Esophagus squamous epithelium (tissue), 5 donors: ENCODE measurements around the gene TMEM14B. TPM values are rescaled to one million over a fixed set of nuclear protein-coding genes. Genes with fewer than 3 reads are reported as not detected.

Experiments
- DNase-seq: peaks from one replicate; lab custom pipeline; 2025; lab: John Stamatoyannopoulos, UW
- H3K27ac ChIP-seq, 4 donors: fragments of 200-600 bp; sonication (generic); one replicate each; pipeline ENCODE4 v1.5.1; 2016 to 2019; ENCODE audit warnings: mild to moderate bottlenecking in 1 of 4
- H3K27me3 ChIP-seq, 4 donors: fragments of 200-600 bp; sonication (generic); 1 replicate in 3 of 4; 2 replicates in 1 of 4; pipeline versions ENCODE4 v1.5.1 to v1.6.0; 2017 to 2021; ENCODE audit warnings: antibody characterized with exemption in 1 of 4
- H3K36me3 ChIP-seq, 3 donors: fragments of 200-600 bp; sonication (generic); one replicate each; pipeline ENCODE4 v1.5.1; 2016 to 2019
- H3K4me1 ChIP-seq, 3 donors: fragments of 200-600 bp; sonication (generic); one replicate each; pipeline ENCODE4 v1.5.1; 2017 to 2019
- H3K4me3 ChIP-seq, 4 donors: fragments of 200-600 bp; sonication (generic); 1 replicate in 3 of 4; 2 replicates in 1 of 4; pipeline ENCODE4 v1.5.1; 2016 to 2019; ENCODE audit warnings: mild to moderate bottlenecking in 2 of 4, moderate library complexity in 1 of 4
- H3K9me3 ChIP-seq, 3 donors: fragments of 200-600 bp; sonication (generic); one replicate each; pipeline ENCODE4 v1.5.1; 2016 to 2019
- CTCF ChIP-seq, 6 experiments: fragments of 450-650 bp in 4 of 6; fragments of 200-600 bp in 2 of 6; sonication (generic) in 2 of 6; IDR thresholded peaks; one replicate each; pipeline ENCODE4 v1.5.1; 2016 to 2019; ENCODE audit warnings: antibody characterized with exemption in 6 of 6, mild to moderate bottlenecking in 4 of 6, moderate library complexity in 4 of 6
- POLR2A ChIP-seq, 4 donors: fragments of 450-650 bp; IDR thresholded peaks; one replicate each; pipeline ENCODE4 v1.6.1; 2017; ENCODE audit warnings: antibody characterized with exemption in 4 of 4, mild to moderate bottlenecking in 4 of 4, moderate library complexity in 3 of 4
- WGBS, 2 donors: methylation state at CpG; one replicate each; pipeline ENCODE4 v1.1.5; 2018; 5-methylcytosine and 5-hydroxymethylcytosine counted together
- intact Hi-C: fragments of 100-400 bp; cut with DNase I; formaldehyde crosslinking; loops from one replicate; pipeline ENCODE4 v1.15.0; 2022
- small RNA-seq, 4 donors: library from RNA; depleted of rRNA; stranded (forward); fragments of <200 nt; gene quantifications; one replicate each; pipeline ENCODE3, GENCODE V24; 2016
- total RNA-seq, 4 donors: library from RNA; depleted of rRNA; stranded (reverse); fragments of >200 nt; gene quantifications; one replicate each; pipeline ENCODE4 v1.1.0, GENCODE V29; 2016
- donor health status: DM: yes; HTN: yes; CAD: no.

Gene TMEM14B
- total RNA-seq, 4 donors from 2014 or later = 12.7 to 64.5 (median 47.1) TPM

- WGBS, 2 donors = 22 to 44% methylated on average over 3 of the region's 3 CpGs
- no peaks in the 10 kb centered on the region for H3K27me3 ChIP-seq
- no peak overlapping the region for H3K27ac ChIP-seq
- no peak for TF ChIP-seq CTCF (IDR thresholded peaks at IDR 0.05)
- TF ChIP-seq POLR2A (IDR thresholded peaks at IDR 0.05) = no peak
- no peak for DNase-seq
- H3K36me3 ChIP-seq = no peaks in the 10 kb centered on the region
- H3K4me1 ChIP-seq = peaks cover 0 to 6% (median 0%) of the 10 kb centered on the region in 3 donors
- H3K4me3 ChIP-seq = no peak overlapping the region
- intact Hi-C loops = loop anchor here (10.0 kb wide), 1 partner anchor 316 kb away; no protein-coding TSS in a partner anchor
- H3K9me3 ChIP-seq = no peaks in the 10 kb centered on the region
These were observed 53.2 kb downstream of the TMEM14B start for GRCh38 chr6:10800810-10801209.

- Histone ChIP-seq H3K27me3 (no peaks in the 10 kb centered on the region), H3K4me1 (peaks cover 0 to 6% (median 0%) of the 10 kb centered on the region in 3 donors), H3K9me3 (no peaks in the 10 kb centered on the region), H3K36me3 (no peaks in the 10 kb centered on the region), H3K4me3 (no peak overlapping the region), H3K27ac (no peak overlapping the region)
- DNase-seq = no peak
- intact Hi-C loops = loop anchor here (10.0 kb wide), 1 partner anchor 317 kb away; no protein-coding TSS in a partner anchor
- 31 to 43% methylated on average over 2 of the region's 2 CpGs for WGBS, 2 donors
- TF ChIP-seq POLR2A (IDR thresholded peaks at IDR 0.05) = no peak
- TF ChIP-seq CTCF (IDR thresholded peaks at IDR 0.05) = peak; percentile 89 to 99 (median 94)
These were observed 53.7 kb downstream of the TMEM14B start for GRCh38 chr6:10801224-10801848.

Small RNA genes within 50 kb of the gene (small RNA-seq; reads per million reads assigned to genes)
- 0 to 1.1 (median 0.24) reads per million in 4 donors for gene RNA5SP203

Other genes with a start within 250 kb of the TMEM14B start
- 10 to 100 TPM in 2 of 4 donors, 1 to 10 TPM in 2; 6.9 to 17.2 (median 8.9) TPM for gene GCNT2, start 226.5 kb upstream of the TMEM14B start, total RNA-seq
- gene C6orf52, start 53.2 kb upstream of the TMEM14B start, total RNA-seq = not detected
- gene PAK1IP1, start 52.8 kb upstream of the TMEM14B start, total RNA-seq = 10 to 100 TPM; 11.4 to 23.6 (median 19.4) TPM
- gene TMEM14C, start 24.7 kb upstream of the TMEM14B start, total RNA-seq = 100 to 1,000 TPM in 1 of 4 donors, 10 to 100 TPM in 3; 42.8 to 125 (median 69.2) TPM
- gene MAK, start 90.7 kb downstream of the TMEM14B start, total RNA-seq = under 1 TPM in 2 of 4 donors, not detected in 2; 0.04 to 0.19 TPM
- not detected for gene GCM2, start 134.2 kb downstream of the TMEM14B start, total RNA-seq
- gene SYCP2L, start 139.2 kb downstream of the TMEM14B start, total RNA-seq = 1 to 10 TPM in 1 of 4 donors, under 1 TPM in 1, not detected in 2; 0.53 to 1.3 TPM